Measurements from ENCODE around the gene UBE2L5.

Gene UBE2L5

GRCh38 chr13:30406779-30407416 lies 15.4 kb upstream of the UBE2L5 start:
- H3K4me1 ChIP-seq (ENCODE audit: control insufficient read depth in 2 of 2, insufficient read depth in 1 of 2, low read depth in 1 of 2, low read length in 2 of 2), result peaks cover 0 to 1% of the 10 kb centered on the region in 2 donors
- H3K18ac ChIP-seq (ENCODE audit: low read length), result no peak overlapping the region
- H3K23ac ChIP-seq (ENCODE audit: low read depth, low read length, poor library complexity), result no peak overlapping the region
- no peak overlapping the region for H4K8ac ChIP-seq (ENCODE audit: low read depth, low read length)
- no CpG with 5 or more reads among the region's 8 CpGs for WGBS, 2 donors (ENCODE audit: extremely low coverage in 2 of 2, insufficient read length in 2 of 2, insufficient replicate concordance in 1 of 2)
- no peak overlapping the region for H3K14ac ChIP-seq (ENCODE audit: low read length)
- no peak overlapping the region for H2BK15ac ChIP-seq (ENCODE audit: low read length)
- no peak overlapping the region for H4K91ac ChIP-seq (ENCODE audit: low read depth, low read length, poor library complexity)
- H3K9ac ChIP-seq (ENCODE audit: low read depth, low read length, poor library complexity), result no peak overlapping the region
- peaks cover 0 to 51% (median 3%) of the 10 kb centered on the region in 3 experiments for H3K27me3 ChIP-seq (ENCODE audit: control insufficient read depth in 3 of 3, insufficient read depth in 3 of 3, low read depth in 1 of 3, low read length in 3 of 3)
- no peak overlapping the region for H2AFZ ChIP-seq (ENCODE audit: low read length)
- no peak overlapping the region for H3K4me2 ChIP-seq (ENCODE audit: insufficient read depth, low read length, poor library complexity, severe bottlenecking)
- H3K79me1 ChIP-seq (ENCODE audit: low read depth, low read length), result no peaks in the 10 kb centered on the region
- H3K4me3 ChIP-seq (ENCODE audit: low read length in 2 of 2), result no peak overlapping the region
- H3K9me3 ChIP-seq (replicated peaks in 1 of 2; ENCODE audit: control insufficient read depth in 2 of 2, insufficient read depth in 1 of 2, low read depth in 1 of 2, low read length in 2 of 2), result peaks cover 2 to 4% of the 10 kb centered on the region in 2 donors
- no peak overlapping the region for H2AK5ac ChIP-seq (ENCODE audit: low read depth, low read length)
- H3K36me3 ChIP-seq (replicated peaks in 1 of 2; ENCODE audit: control insufficient read depth in 2 of 2, insufficient read depth in 2 of 2, low read length in 2 of 2), result no peaks in the 10 kb centered on the region
- H3K27ac ChIP-seq (replicated peaks; ENCODE audit: low read length), result no peak overlapping the region
- no peak overlapping the region for H2BK5ac ChIP-seq (ENCODE audit: low read length)
- H3K4ac ChIP-seq (ENCODE audit: low read length), result no peak overlapping the region
- no peak overlapping the region for H2BK12ac ChIP-seq (ENCODE audit: low read length)
- DNase-seq (ENCODE audit: low spot score), result no peak
- no peak overlapping the region for H2BK120ac ChIP-seq (ENCODE audit: low read depth, low read length)

GRCh38 chr13:30408319-30409101 lies 13.8 kb upstream of the UBE2L5 start:
- Histone ChIP-seq H3K4me2 (ENCODE audit: insufficient read depth, low read length, poor library complexity, severe bottlenecking) (peak overlapping the region; percentile 43), H2AK5ac (ENCODE audit: low read depth, low read length) (no peak overlapping the region), H4K91ac (ENCODE audit: low read depth, low read length, poor library complexity) (no peak overlapping the region), H3K9me3 (replicated peaks in 1 of 2; ENCODE audit: control insufficient read depth in 2 of 2, insufficient read depth in 1 of 2, low read depth in 1 of 2, low read length in 2 of 2) (peaks cover 2 to 4% of the 10 kb centered on the region in 2 donors), H3K27me3 (ENCODE audit: control insufficient read depth in 3 of 3, insufficient read depth in 3 of 3, low read depth in 1 of 3, low read length in 3 of 3) (peaks cover 0 to 39% (median 3%) of the 10 kb centered on the region in 3 experiments), H3K14ac (ENCODE audit: low read length) (no peak overlapping the region), H3K4me3 (ENCODE audit: low read length in 2 of 2) (no peak overlapping the region), H2BK12ac (ENCODE audit: low read length) (no peak overlapping the region), H3K36me3 (replicated peaks in 1 of 2; ENCODE audit: control insufficient read depth in 2 of 2, insufficient read depth in 2 of 2, low read length in 2 of 2) (no peaks in the 10 kb centered on the region), H4K8ac (ENCODE audit: low read depth, low read length) (no peak overlapping the region), H3K27ac (replicated peaks; ENCODE audit: low read length) (no peak overlapping the region), H3K79me1 (ENCODE audit: low read depth, low read length) (no peaks in the 10 kb centered on the region), H3K23ac (ENCODE audit: low read depth, low read length, poor library complexity) (no peak overlapping the region), H2BK120ac (ENCODE audit: low read depth, low read length) (peak overlapping the region; percentile 74), H2BK5ac (ENCODE audit: low read length) (no peak overlapping the region), H3K4me1 (ENCODE audit: control insufficient read depth in 2 of 2, insufficient read depth in 1 of 2, low read depth in 1 of 2, low read length in 2 of 2) (peaks cover 0 to 1% of the 10 kb centered on the region in 2 donors), H2AFZ (ENCODE audit: low read length) (peak overlapping the region; percentile 75), H3K4ac (ENCODE audit: low read length) (peak overlapping the region; percentile 46), H3K9ac (ENCODE audit: low read depth, low read length, poor library complexity) (no peak overlapping the region), H3K18ac (ENCODE audit: low read length) (peak overlapping the region; percentile 59), H2BK15ac (ENCODE audit: low read length) (peak overlapping the region; percentile 51)
- DNase-seq (ENCODE audit: low spot score), result peak; percentile 87
- WGBS, 2 donors (ENCODE audit: extremely low coverage in 2 of 2, insufficient read length in 2 of 2, insufficient replicate concordance in 1 of 2), result no CpG with 5 or more reads among the region's 51 CpGs

DNA sequence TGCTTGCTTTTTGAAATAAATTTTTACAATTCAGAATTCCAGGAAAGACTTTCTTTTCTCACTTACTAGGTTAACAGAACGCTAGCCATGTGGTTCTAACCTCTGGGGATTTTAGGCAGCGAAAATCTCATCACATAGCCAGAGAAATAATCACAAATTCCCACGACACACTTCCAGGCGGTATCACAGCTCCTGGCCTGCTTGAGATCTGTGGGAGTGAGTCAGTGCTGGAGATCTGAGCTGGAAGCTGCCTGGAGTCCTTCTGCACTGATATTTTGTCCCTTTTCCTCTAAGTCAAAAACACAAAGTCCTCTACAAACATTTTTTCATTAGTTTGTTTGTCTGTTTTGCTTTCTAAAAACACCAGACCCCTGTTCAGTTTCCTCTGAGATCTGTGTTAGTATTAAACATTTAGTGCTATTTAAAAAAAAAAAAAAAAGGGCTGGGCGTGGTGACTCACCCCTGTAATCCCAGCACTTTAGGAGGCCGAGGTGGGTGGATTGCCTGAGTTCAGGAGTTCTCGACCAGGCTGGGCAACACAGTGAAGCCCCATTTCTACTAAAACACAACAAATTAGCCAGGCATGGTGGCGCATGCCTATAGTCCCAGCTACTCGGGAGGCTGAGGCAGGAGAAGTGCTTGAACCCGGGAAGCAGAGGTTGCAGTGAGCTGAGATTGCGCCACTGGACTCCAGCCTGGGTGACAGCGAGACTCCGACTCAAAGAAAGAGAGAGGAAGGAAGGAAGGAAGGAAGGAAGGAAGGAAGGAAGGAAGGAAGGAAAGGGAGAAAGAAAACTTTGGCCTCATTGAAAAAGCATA lies 12.2 kb upstream of the UBE2L5 start:
- H3K18ac ChIP-seq (ENCODE audit: low read length), result no peak overlapping the region
- no peak overlapping the region for H3K14ac ChIP-seq (ENCODE audit: low read length)
- no peak overlapping the region for H3K4me2 ChIP-seq (ENCODE audit: insufficient read depth, low read length, poor library complexity, severe bottlenecking)
- no peak for DNase-seq (ENCODE audit: low spot score)
- H4K8ac ChIP-seq (ENCODE audit: low read depth, low read length), result no peak overlapping the region
- no peak overlapping the region for H3K4me3 ChIP-seq (ENCODE audit: low read length in 2 of 2)
- no peak overlapping the region for H3K9ac ChIP-seq (ENCODE audit: low read depth, low read length, poor library complexity)
- H3K27me3 ChIP-seq (ENCODE audit: control insufficient read depth in 3 of 3, insufficient read depth in 3 of 3, low read depth in 1 of 3, low read length in 3 of 3), result peaks cover 0 to 38% (median 3%) of the 10 kb centered on the region in 3 experiments
- H3K79me1 ChIP-seq (ENCODE audit: low read depth, low read length), result no peaks in the 10 kb centered on the region
- H3K27ac ChIP-seq (replicated peaks; ENCODE audit: low read length), result no peak overlapping the region
- WGBS, 2 donors (ENCODE audit: extremely low coverage in 2 of 2, insufficient read length in 2 of 2, insufficient replicate concordance in 1 of 2), result no CpG with 5 or more reads among the region's 13 CpGs
- no peak overlapping the region for H2BK15ac ChIP-seq (ENCODE audit: low read length)
- peaks cover 2 to 4% of the 10 kb centered on the region in 2 donors for H3K9me3 ChIP-seq (replicated peaks in 1 of 2; ENCODE audit: control insufficient read depth in 2 of 2, insufficient read depth in 1 of 2, low read depth in 1 of 2, low read length in 2 of 2)
- H3K23ac ChIP-seq (ENCODE audit: low read depth, low read length, poor library complexity), result no peak overlapping the region
- H3K4me1 ChIP-seq (ENCODE audit: control insufficient read depth in 2 of 2, insufficient read depth in 1 of 2, low read depth in 1 of 2, low read length in 2 of 2), result peaks cover 0 to 1% of the 10 kb centered on the region in 2 donors
- H2AFZ ChIP-seq (ENCODE audit: low read length), result no peak overlapping the region
- H2BK12ac ChIP-seq (ENCODE audit: low read length), result no peak overlapping the region
- H3K36me3 ChIP-seq (replicated peaks in 1 of 2; ENCODE audit: control insufficient read depth in 2 of 2, insufficient read depth in 2 of 2, low read length in 2 of 2), result no peaks in the 10 kb centered on the region
- no peak overlapping the region for H3K4ac ChIP-seq (ENCODE audit: low read length)
- no peak overlapping the region for H2AK5ac ChIP-seq (ENCODE audit: low read depth, low read length)
- no peak overlapping the region for H4K91ac ChIP-seq (ENCODE audit: low read depth, low read length, poor library complexity)
- no peak overlapping the region for H2BK5ac ChIP-seq (ENCODE audit: low read length)
- H2BK120ac ChIP-seq (ENCODE audit: low read depth, low read length), result no peak overlapping the region

Data from neuronal stem cell (in vitro differentiated cells).